GM15510 (cell line): Measurements from ENCODE around the gene CDC6.

Experiments
- POLR2A ChIP-seq: IDR thresholded peaks from 3 replicates; pipeline ENCODE4 v1.6.1; 2011; ENCODE audit warnings: borderline replicate concordance; ENCODE audit not compliant: insufficient read length; ENCODE audit errors: extremely low read depth

The CDC6 gene

GRCh38 chr17:40322358-40323315 is 35.0 kb downstream of the CDC6 start:
- TF ChIP-seq POLR2A, result peak; percentile 65

GRCh38 chr17:40323391-40324381 is 36.0 kb downstream of the CDC6 start:
- peak; percentile 12 for TF ChIP-seq POLR2A

GRCh38 chr17:40325156-40326013 is 37.7 kb downstream of the CDC6 start:
- no peak for TF ChIP-seq POLR2A

- TF ChIP-seq POLR2A, result no peak
These were observed 38.5 kb downstream of the CDC6 start for GRCh38 chr17:40326014-40326831.

GRCh38 chr17:40326832-40327199 is 39.1 kb downstream of the CDC6 start:
- no peak for TF ChIP-seq POLR2A

GRCh38 chr17:40327244-40327729 is 39.6 kb downstream of the CDC6 start:
- TF ChIP-seq POLR2A, result no peak

GRCh38 chr17:40327735-40328385 is 40.2 kb downstream of the CDC6 start:
- no peak for TF ChIP-seq POLR2A

GRCh38 chr17:40328386-40328766 is 40.7 kb downstream of the CDC6 start:
- TF ChIP-seq POLR2A, result no peak

- TF ChIP-seq POLR2A, result no peak
These were observed 42.4 kb downstream of the CDC6 start for GRCh38 chr17:40329839-40330794.

- TF ChIP-seq POLR2A, result no peak
These were observed 43.3 kb downstream of the CDC6 start for GRCh38 chr17:40330850-40331470.

- no peak for TF ChIP-seq POLR2A
These were observed 44.3 kb downstream of the CDC6 start for GRCh38 chr17:40331743-40332641.
